Measurements from ENCODE around the gene FLCN.

GRCh38 chr17:17181666-17182597 lies 55.0 kb downstream of the FLCN start:
- TF ChIP-seq POLR2AphosphoS5 (IDR thresholded peaks at IDR 0.05; ENCODE audit: insufficient read depth in 1 of 2, low read depth in 1 of 2) (no peak), CTCF (IDR thresholded peaks at IDR 0.05) (no peak), POLR2A (IDR thresholded peaks at IDR 0.05) (no peak)

All from vagina (tissue), 2 donors.